MM.1S (cell line): ENCODE measurements around the gene GRIA3.

ENCODE experiments used
- DNase-seq: peaks from one replicate; pipeline ENCODE4 v3.0.0-alpha.2; 2015
- H2AFZ ChIP-seq: fragments of 300-600 bp; sonication (generic); 2 replicates; pipeline ENCODE4 v1.6.0; 2016; ENCODE audit warnings: antibody characterized with exemption, low read length
- H3F3A ChIP-seq: fragments of 300-600 bp; sonication (generic); 2 replicates; pipeline ENCODE4 v1.6.1; 2016; ENCODE audit warnings: mild to moderate bottlenecking, antibody characterized with exemption, low read length, moderate library complexity, mixed read lengths; ENCODE audit not compliant: insufficient read depth
- H3K27ac ChIP-seq: fragments of 300-600 bp; sonication (generic); 2 replicates; pipeline ENCODE4 v1.5.1; 2016; ENCODE audit warnings: mild to moderate bottlenecking, low read length
- H3K27me3 ChIP-seq: fragments of 300-600 bp; sonication (generic); replicated peaks from 2 replicates; pipeline ENCODE4 v1.6.0; 2016; ENCODE audit warnings: low read length; ENCODE audit not compliant: insufficient read depth
- H3K36me3 ChIP-seq: fragments of 300-600 bp; sonication (generic); replicated peaks from 2 replicates; pipeline ENCODE4 v1.6.1; 2016; ENCODE audit warnings: mild to moderate bottlenecking, low read length, mixed read lengths; ENCODE audit not compliant: insufficient read depth
- H3K4me1 ChIP-seq: fragments of 300-600 bp; sonication (generic); 2 replicates; pipeline ENCODE4 v1.6.1; 2016; ENCODE audit warnings: low read length, mixed read lengths
- H3K4me2 ChIP-seq: fragments of 300-600 bp; sonication (generic); 2 replicates; pipeline ENCODE4 v1.6.0; 2016; ENCODE audit warnings: low read depth, low read length
- H3K4me3 ChIP-seq: fragments of 300-600 bp; sonication (generic); 2 replicates; pipeline ENCODE4 v1.5.1; 2016; ENCODE audit warnings: low read length, mixed read lengths
- H3K79me2 ChIP-seq: fragments of 300-600 bp; sonication (generic); 2 replicates; pipeline ENCODE4 v1.6.1; 2016; ENCODE audit warnings: mixed run types, low read length, mixed read lengths
- H3K9ac ChIP-seq: fragments of 300-600 bp; sonication (generic); 2 replicates; pipeline ENCODE4 v1.6.1; 2016; ENCODE audit warnings: low read length, mixed read lengths
- H3K9me2 ChIP-seq: fragments of 300-600 bp; sonication (generic); replicated peaks from 2 replicates; pipeline ENCODE4 v1.6.1; 2016; ENCODE audit warnings: mild to moderate bottlenecking, low read length, mixed read lengths; ENCODE audit not compliant: insufficient read depth
- H3K9me3 ChIP-seq: fragments of 300-600 bp; sonication (generic); replicated peaks from 2 replicates; pipeline ENCODE4 v1.6.1; 2016; ENCODE audit warnings: mild to moderate bottlenecking, low read length, mixed read lengths; ENCODE audit not compliant: insufficient read depth
- H4K20me1 ChIP-seq: fragments of 300-600 bp; sonication (generic); 2 replicates; pipeline ENCODE4 v1.6.1; 2016; ENCODE audit warnings: mild to moderate bottlenecking, low read length, moderate library complexity, mixed read lengths; ENCODE audit not compliant: insufficient read depth
- EZH2 ChIP-seq: fragments of 300-600 bp; sonication (generic); optimal IDR thresholded peaks from 2 replicates; pipeline ENCODE3; 2017; ENCODE audit warnings: low read depth, mild to moderate bottlenecking, antibody characterized with exemption, low read length, mixed read lengths
- EZH2phosphoT487 ChIP-seq: fragments of 300-600 bp; sonication (generic); IDR thresholded peaks from 2 replicates; pipeline ENCODE4 v1.6.1; 2018; ENCODE audit warnings: antibody characterized with exemption, low read length
- TF ChIP-seq, protein P1 (sequence below): fragments of 300-600 bp; sonication (generic); IDR thresholded peaks from 2 replicates; pipeline ENCODE4 v1.5.1; 2016; ENCODE audit warnings: antibody characterized with exemption, low read length, mixed read lengths

The GRIA3 gene

DNA sequence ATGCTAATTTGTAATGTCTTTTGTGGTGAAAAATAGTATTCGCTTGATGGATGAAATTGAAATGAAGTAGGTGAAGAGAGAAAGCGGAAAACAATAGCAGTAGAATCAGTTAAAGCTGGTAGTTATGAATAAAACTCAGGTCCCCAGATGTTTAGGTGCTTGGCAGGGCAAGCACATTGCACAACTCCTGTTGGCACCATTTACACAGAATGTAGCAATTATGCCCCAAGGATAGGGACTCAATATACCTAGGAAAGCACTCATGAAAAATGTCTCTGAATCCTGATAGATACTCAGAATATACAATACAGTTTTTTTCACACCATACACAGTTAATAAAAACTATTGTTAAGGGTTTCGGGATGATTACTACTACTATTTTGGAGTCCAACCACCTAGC, 26.5 kb upstream of the GRIA3 start:
- no peak overlapping the region for H2AFZ ChIP-seq
- H3K27ac ChIP-seq = no peak overlapping the region
- H3K4me3 ChIP-seq = no peak overlapping the region
- no peak for DNase-seq
- H3K4me1 ChIP-seq = no peaks in the 10 kb centered on the region
- H3K4me2 ChIP-seq = no peak overlapping the region
- H3F3A ChIP-seq = no peaks in the 10 kb centered on the region
- no peaks in the 10 kb centered on the region for H3K36me3 ChIP-seq
- H3K9me3 ChIP-seq = no peaks in the 10 kb centered on the region
- no peaks in the 10 kb centered on the region for H3K27me3 ChIP-seq
- H3K79me2 ChIP-seq = no peaks in the 10 kb centered on the region
- no peak overlapping the region for H3K9ac ChIP-seq
- no peak for TF ChIP-seq EZH2phosphoT487
- TF ChIP-seq, protein P1, sequence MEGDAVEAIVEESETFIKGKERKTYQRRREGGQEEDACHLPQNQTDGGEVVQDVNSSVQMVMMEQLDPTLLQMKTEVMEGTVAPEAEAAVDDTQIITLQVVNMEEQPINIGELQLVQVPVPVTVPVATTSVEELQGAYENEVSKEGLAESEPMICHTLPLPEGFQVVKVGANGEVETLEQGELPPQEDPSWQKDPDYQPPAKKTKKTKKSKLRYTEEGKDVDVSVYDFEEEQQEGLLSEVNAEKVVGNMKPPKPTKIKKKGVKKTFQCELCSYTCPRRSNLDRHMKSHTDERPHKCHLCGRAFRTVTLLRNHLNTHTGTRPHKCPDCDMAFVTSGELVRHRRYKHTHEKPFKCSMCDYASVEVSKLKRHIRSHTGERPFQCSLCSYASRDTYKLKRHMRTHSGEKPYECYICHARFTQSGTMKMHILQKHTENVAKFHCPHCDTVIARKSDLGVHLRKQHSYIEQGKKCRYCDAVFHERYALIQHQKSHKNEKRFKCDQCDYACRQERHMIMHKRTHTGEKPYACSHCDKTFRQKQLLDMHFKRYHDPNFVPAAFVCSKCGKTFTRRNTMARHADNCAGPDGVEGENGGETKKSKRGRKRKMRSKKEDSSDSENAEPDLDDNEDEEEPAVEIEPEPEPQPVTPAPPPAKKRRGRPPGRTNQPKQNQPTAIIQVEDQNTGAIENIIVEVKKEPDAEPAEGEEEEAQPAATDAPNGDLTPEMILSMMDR = no peak
- no peak for TF ChIP-seq EZH2
- H4K20me1 ChIP-seq = no peaks in the 10 kb centered on the region
- H3K9me2 ChIP-seq = no peaks in the 10 kb centered on the region

DNA sequence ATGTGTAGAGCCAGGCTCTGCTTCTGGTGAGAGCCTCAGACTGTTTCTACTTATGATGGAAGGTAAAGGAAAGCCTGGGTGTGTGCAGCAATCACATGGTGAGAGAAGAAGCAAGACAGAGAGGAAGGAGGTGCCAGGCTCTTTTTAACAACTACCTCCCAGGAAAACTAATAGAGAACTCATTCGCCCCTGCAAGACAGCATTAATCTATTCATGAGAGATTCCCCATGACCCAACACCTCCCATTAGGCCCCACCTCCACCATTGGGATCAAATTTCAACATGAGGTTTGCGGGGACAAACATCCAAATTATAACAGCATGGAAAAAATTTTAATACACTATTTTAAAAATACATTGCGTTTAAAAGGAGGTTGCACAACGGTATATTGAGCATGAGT, 24.7 kb upstream of the GRIA3 start:
- H3K9me3 ChIP-seq = no peaks in the 10 kb centered on the region
- no peaks in the 10 kb centered on the region for H3K4me1 ChIP-seq
- no peak overlapping the region for H3K4me3 ChIP-seq
- no peak overlapping the region for H3K27ac ChIP-seq
- H3K9ac ChIP-seq = no peak overlapping the region
- no peak for DNase-seq
- no peaks in the 10 kb centered on the region for H3K36me3 ChIP-seq
- no peak for TF ChIP-seq EZH2
- H4K20me1 ChIP-seq = no peaks in the 10 kb centered on the region
- H3K4me2 ChIP-seq = no peak overlapping the region
- H2AFZ ChIP-seq = no peak overlapping the region
- H3F3A ChIP-seq = no peaks in the 10 kb centered on the region
- H3K79me2 ChIP-seq = no peaks in the 10 kb centered on the region
- no peaks in the 10 kb centered on the region for H3K27me3 ChIP-seq
- no peaks in the 10 kb centered on the region for H3K9me2 ChIP-seq

DNA sequence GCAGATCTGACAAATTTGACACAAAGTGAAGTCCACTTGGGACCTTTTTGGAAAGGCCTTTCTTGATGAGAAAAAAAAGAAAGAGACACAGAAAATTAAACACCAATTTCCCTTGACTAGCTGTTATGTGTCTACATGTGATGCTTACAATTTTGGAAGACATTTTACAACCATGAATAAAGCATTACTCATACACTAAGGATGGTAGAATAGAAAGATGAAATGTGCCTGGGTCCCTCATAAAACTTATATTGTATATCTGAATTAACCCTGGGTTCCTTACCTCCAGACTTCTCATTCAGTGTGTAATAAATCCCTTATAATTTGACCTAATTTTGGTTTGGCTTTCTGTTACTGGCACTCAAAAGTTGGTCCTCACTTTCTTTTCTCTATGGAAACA, 16.5 kb upstream of the GRIA3 start:
- no peak overlapping the region for H2AFZ ChIP-seq
- H3K36me3 ChIP-seq = no peaks in the 10 kb centered on the region
- H3K27ac ChIP-seq = no peak overlapping the region
- no peaks in the 10 kb centered on the region for H3K4me1 ChIP-seq
- H4K20me1 ChIP-seq = no peaks in the 10 kb centered on the region
- no peaks in the 10 kb centered on the region for H3F3A ChIP-seq
- no peak overlapping the region for H3K9ac ChIP-seq
- TF ChIP-seq EZH2phosphoT487 (no peak), EZH2 (no peak)
- TF ChIP-seq, protein P1 = no peak
- H3K27me3 ChIP-seq = no peaks in the 10 kb centered on the region
- H3K4me3 ChIP-seq = no peak overlapping the region
- H3K9me3 ChIP-seq = no peaks in the 10 kb centered on the region
- H3K9me2 ChIP-seq = no peaks in the 10 kb centered on the region
- H3K4me2 ChIP-seq = no peak overlapping the region
- H3K79me2 ChIP-seq = no peaks in the 10 kb centered on the region
- DNase-seq = no peak

DNA sequence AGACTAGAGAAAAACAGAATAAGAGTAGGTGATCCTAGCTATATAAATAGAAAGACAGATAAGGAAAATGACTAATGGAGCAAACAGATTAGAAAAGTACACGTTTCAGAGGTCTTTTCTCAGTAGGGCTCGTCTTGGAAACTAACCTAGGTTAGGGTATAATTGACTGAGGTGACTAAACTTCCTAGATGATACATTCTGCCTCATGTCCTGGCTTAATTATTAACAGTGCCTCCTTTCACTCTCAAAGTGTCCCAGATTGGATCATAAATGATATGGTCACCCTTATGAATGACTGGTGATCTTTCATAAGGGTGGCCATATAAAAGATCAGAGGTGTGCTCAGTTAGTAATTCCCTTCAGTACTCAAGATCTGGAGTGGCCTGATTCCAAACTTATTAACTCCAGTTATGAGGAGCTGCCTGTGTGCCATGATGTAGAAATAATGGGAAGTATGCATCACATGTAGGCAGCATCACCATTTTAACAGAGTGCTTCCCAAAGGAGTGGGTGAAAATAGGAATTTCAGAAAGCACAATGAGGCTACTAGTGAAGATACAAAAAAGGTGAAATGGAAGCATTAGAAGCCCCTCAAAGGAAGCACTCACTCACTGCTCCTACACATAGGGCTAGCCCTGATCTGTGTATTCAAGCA, 14.7 kb upstream of the GRIA3 start:
- no peak for TF ChIP-seq EZH2phosphoT487
- TF ChIP-seq EZH2 = no peak
- no peaks in the 10 kb centered on the region for H3K9me2 ChIP-seq
- DNase-seq = no peak

More for the DNA sequence above, 14.7 kb upstream of the GRIA3 start:
- no peaks in the 10 kb centered on the region for H3K9me3 ChIP-seq
- no peaks in the 10 kb centered on the region for H3K4me1 ChIP-seq
- H3K36me3 ChIP-seq = no peaks in the 10 kb centered on the region
- no peaks in the 10 kb centered on the region for H3K27me3 ChIP-seq
- H3K4me2 ChIP-seq = no peak overlapping the region
- no peak overlapping the region for H3K27ac ChIP-seq
- no peaks in the 10 kb centered on the region for H4K20me1 ChIP-seq
- H2AFZ ChIP-seq = no peak overlapping the region
- H3F3A ChIP-seq = no peaks in the 10 kb centered on the region
- H3K79me2 ChIP-seq = no peaks in the 10 kb centered on the region
- no peak overlapping the region for H3K4me3 ChIP-seq
- H3K9ac ChIP-seq = no peak overlapping the region
